ENCODE measurements around the gene CNTNAP2.

The CNTNAP2 gene

GRCh38 chr7:148022832-148023231, 1906.2 kb downstream of the CNTNAP2 start:
- Histone ChIP-seq H3K4me3 (ENCODE audit: insufficient read depth, low read length, poor library complexity, severe bottlenecking) (no peak overlapping the region), H3K27me3 (ENCODE audit: low read length) (no peaks in the 10 kb centered on the region), H3K9me3 (ENCODE audit: insufficient read depth, low read length) (no peaks in the 10 kb centered on the region), H3K79me2 (ENCODE audit: insufficient read depth, low read length) (no peaks in the 10 kb centered on the region), H3K36me3 (ENCODE audit: low read length) (no peaks in the 10 kb centered on the region), H3K9ac (ENCODE audit: low read length) (no peak overlapping the region), H2AFZ (ENCODE audit: low read depth, low read length, severe bottlenecking) (no peak overlapping the region), H4K20me1 (ENCODE audit: low read depth, low read length) (no peaks in the 10 kb centered on the region), H3K4me2 (ENCODE audit: low read depth, low read length, poor library complexity, severe bottlenecking) (no peak overlapping the region), H3F3A (ENCODE audit: insufficient read depth) (no peaks in the 10 kb centered on the region), H3K27ac (ENCODE audit: low read depth, low read length) (no peak overlapping the region), H3K9me2 (replicated peaks; ENCODE audit: insufficient read depth, low read length) (no peaks in the 10 kb centered on the region)
- no peak for TF ChIP-seq CTCF (IDR thresholded peaks at IDR 0.05; ENCODE audit: insufficient read depth, low read length, poor library complexity, severe bottlenecking)
- TF ChIP-seq EZH2phosphoT487 (conservative IDR thresholded peaks at IDR 0.05; ENCODE audit: low read length): no peak

GRCh38 chr7:148026713-148027112, 1910.1 kb downstream of the CNTNAP2 start:
- Histone ChIP-seq H2AFZ (ENCODE audit: low read depth, low read length, severe bottlenecking) (no peak overlapping the region), H3K9ac (ENCODE audit: low read length) (no peak overlapping the region), H3K36me3 (ENCODE audit: low read length) (no peaks in the 10 kb centered on the region), H3K27ac (ENCODE audit: low read depth, low read length) (no peak overlapping the region), H3K9me3 (ENCODE audit: insufficient read depth, low read length) (no peaks in the 10 kb centered on the region), H3K4me2 (ENCODE audit: low read depth, low read length, poor library complexity, severe bottlenecking) (no peak overlapping the region), H3K79me2 (ENCODE audit: insufficient read depth, low read length) (no peaks in the 10 kb centered on the region), H3K27me3 (ENCODE audit: low read length) (no peaks in the 10 kb centered on the region), H3K9me2 (replicated peaks; ENCODE audit: insufficient read depth, low read length) (no peaks in the 10 kb centered on the region), H3F3A (ENCODE audit: insufficient read depth) (no peaks in the 10 kb centered on the region), H3K4me3 (ENCODE audit: insufficient read depth, low read length, poor library complexity, severe bottlenecking) (no peak overlapping the region), H4K20me1 (ENCODE audit: low read depth, low read length) (no peaks in the 10 kb centered on the region)
- no peak for TF ChIP-seq EZH2phosphoT487 (conservative IDR thresholded peaks at IDR 0.05; ENCODE audit: low read length)
- no peak for TF ChIP-seq CTCF (IDR thresholded peaks at IDR 0.05; ENCODE audit: insufficient read depth, low read length, poor library complexity, severe bottlenecking)

- TF ChIP-seq EZH2phosphoT487 (conservative IDR thresholded peaks at IDR 0.05; ENCODE audit: low read length): no peak
- TF ChIP-seq CTCF (IDR thresholded peaks at IDR 0.05; ENCODE audit: insufficient read depth, low read length, poor library complexity, severe bottlenecking): no peak
- no peaks in the 10 kb centered on the region for H4K20me1 ChIP-seq (ENCODE audit: low read depth, low read length)
- no peaks in the 10 kb centered on the region for H3K9me3 ChIP-seq (ENCODE audit: insufficient read depth, low read length)
- no peaks in the 10 kb centered on the region for H3K36me3 ChIP-seq (ENCODE audit: low read length)
- no peaks in the 10 kb centered on the region for H3K79me2 ChIP-seq (ENCODE audit: insufficient read depth, low read length)
- no peak overlapping the region for H3K9ac ChIP-seq (ENCODE audit: low read length)
- no peaks in the 10 kb centered on the region for H3K27me3 ChIP-seq (ENCODE audit: low read length)
- H3K27ac ChIP-seq (ENCODE audit: low read depth, low read length): no peak overlapping the region
- H2AFZ ChIP-seq (ENCODE audit: low read depth, low read length, severe bottlenecking): no peak overlapping the region
- no peak overlapping the region for H3K4me2 ChIP-seq (ENCODE audit: low read depth, low read length, poor library complexity, severe bottlenecking)
- H3F3A ChIP-seq (ENCODE audit: insufficient read depth): no peaks in the 10 kb centered on the region
- no peaks in the 10 kb centered on the region for H3K9me2 ChIP-seq (replicated peaks; ENCODE audit: insufficient read depth, low read length)
- no peak overlapping the region for H3K4me3 ChIP-seq (ENCODE audit: insufficient read depth, low read length, poor library complexity, severe bottlenecking)
Observed at GRCh38 chr7:148028165-148028564, 1911.6 kb downstream of the CNTNAP2 start.
